NCI-H69 (cell line): ENCODE results near the gene OSBPL3.

Experiments used
- DNase-seq: peaks from one replicate; lab custom pipeline; 2025; lab: John Stamatoyannopoulos, UW

Gene OSBPL3

GRCh38 chr7:24862461-24862860, 117.5 kb downstream of the OSBPL3 start:
- DNase-seq, result no peak

GRCh38 chr7:24861336-24861735, 118.6 kb downstream of the OSBPL3 start:
- DNase-seq, result no peak

GRCh38 chr7:24860611-24861010, 119.4 kb downstream of the OSBPL3 start:
- DNase-seq, result no peak

DNA sequence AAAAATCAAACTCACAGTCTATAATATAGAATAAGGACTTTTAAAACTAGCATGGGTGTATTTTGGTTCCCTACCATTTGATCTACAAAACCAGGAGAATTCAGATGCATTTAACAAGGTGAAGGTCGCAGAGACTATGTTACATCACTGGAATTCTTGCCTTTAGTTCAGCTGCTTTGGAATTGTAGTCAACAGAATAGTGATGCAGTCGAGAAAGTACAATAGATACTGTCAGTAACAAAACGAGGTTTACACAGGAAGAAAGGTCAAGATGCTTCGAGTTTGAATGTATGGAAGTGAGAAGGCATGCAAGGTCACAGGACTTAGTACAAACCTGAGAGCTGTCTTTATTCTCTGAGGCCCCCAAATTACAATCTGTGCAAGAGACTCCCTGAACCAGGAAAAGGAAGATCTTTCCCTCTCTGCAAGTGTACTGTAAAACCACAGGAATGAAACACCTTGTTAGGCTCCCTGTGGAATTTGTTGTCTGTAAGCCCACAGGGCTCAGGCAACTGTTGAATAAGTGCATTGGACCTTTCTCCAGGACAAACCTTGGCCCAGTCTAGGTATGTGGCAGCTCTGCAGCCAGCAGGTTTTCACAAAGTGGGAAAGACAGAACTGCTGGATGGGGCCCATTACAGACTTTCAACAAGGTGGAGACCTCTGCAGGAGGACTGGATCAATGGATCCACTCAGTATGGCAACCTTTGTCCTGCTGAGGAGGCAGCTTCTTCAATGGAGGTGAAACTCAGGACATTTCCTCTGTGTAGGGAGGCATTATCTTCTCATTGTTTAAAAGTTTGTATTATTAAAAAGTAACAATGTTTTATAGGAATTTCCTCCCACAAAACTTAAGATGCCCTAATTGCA, 121.6 kb downstream of the OSBPL3 start:
- DNase-seq, result no peak

GRCh38 chr7:24857623-24858022, 122.4 kb downstream of the OSBPL3 start:
- DNase-seq, result no peak

DNA sequence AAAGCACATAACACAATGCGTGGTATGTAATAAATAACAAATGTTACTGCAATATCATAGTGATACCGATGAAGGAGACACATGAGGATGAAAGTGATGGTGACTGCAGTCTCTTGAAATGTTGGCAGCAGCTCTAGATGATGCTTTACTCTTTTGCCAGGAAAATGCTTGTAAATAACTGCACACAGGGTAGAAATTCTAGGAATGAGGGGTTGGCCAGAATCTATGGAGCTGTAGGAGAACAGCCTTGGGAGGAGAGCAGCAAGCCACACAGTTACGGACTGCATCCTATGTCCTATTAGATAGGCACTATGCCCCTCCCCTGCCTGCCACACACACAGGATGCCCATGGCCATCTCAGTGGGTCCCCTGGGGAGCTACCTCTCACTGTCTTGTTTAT, 125.1 kb downstream of the OSBPL3 start:
- no peak for DNase-seq

GRCh38 chr7:24851786-24852185, 128.2 kb downstream of the OSBPL3 start:
- peak; percentile 9 for DNase-seq

DNA sequence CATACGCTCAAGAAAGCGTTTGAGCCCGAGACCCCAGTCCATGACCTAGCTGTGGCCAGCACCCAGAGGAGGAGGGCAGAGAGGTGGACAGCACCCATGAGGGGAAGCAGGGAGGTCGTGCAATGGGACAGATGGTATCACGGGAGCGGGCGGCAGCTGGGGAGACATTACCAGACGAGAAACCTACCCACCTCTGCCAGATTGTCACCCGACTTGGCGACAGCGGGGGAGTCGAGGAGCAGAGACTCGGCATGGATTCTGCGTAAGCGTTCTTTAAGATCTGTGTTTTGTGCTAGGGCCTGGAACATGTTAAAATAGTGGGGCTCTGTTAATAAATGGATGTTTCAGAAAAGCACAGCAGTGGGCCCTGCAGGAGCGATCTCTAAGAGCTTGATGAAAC, 131.1 kb downstream of the OSBPL3 start:
- no peak for DNase-seq

- DNase-seq, result no peak
These were observed 132.2 kb downstream of the OSBPL3 start for GRCh38 chr7:24847754-24848153.

DNA sequence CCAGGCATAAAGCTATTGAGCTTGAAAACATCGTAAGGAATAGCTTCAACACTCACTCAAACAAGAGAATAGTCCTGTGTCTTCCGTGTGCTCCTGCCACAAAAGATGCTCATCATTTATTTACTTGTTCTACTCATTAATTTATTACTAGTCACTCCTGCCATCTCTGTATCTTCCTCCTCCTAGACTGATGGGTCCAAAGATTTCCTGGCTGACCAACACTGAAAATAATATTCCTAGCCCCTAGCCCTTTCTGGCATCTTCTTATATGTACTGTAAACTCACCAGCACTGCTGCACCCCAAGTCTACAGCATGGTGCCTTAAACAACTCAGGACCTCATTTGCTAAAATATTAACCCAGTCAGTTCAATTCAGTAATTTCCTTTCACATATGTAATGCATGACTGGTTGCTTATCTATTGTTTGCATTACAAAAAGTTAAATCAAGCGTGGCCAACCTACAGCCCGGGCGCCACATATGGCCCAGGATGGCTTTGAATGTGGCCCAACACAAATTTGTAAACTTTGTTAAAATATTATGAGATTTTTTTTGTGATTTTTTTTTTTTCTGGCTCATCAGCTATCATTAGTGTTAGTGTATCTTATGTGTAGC, 136.1 kb downstream of the OSBPL3 start:
- no peak for DNase-seq

- no peak for DNase-seq
These were observed 137.3 kb downstream of the OSBPL3 start for GRCh38 chr7:24842449-24843241.

- DNase-seq, result no peak
These were observed 137.9 kb downstream of the OSBPL3 start for GRCh38 chr7:24842029-24842428.

DNA sequence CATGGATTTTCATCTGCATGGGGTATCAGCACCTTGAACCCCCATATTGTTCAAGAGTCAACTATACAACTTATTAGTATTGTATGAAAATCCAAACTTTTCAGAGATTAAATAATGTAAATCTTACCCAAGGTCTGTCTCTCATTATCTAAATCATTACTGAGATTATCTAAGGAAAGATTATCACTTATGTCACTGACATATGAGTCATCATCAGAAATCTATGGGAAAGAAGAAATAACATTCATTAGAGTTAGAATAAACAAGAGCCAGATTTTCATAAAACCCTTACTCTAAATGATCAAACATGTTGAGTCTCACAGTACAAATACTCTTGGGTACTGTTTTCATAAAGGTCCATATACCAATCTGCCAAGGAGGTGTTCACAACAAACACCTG, 139.4 kb downstream of the OSBPL3 start:
- no peak for DNase-seq

- DNase-seq, result no peak
These were observed 143.9 kb downstream of the OSBPL3 start for GRCh38 chr7:24836084-24836483.

GRCh38 chr7:24835643-24836042, 144.3 kb downstream of the OSBPL3 start:
- DNase-seq, result no peak

GRCh38 chr7:24834128-24834798, 145.7 kb downstream of the OSBPL3 start:
- DNase-seq, result no peak

DNA sequence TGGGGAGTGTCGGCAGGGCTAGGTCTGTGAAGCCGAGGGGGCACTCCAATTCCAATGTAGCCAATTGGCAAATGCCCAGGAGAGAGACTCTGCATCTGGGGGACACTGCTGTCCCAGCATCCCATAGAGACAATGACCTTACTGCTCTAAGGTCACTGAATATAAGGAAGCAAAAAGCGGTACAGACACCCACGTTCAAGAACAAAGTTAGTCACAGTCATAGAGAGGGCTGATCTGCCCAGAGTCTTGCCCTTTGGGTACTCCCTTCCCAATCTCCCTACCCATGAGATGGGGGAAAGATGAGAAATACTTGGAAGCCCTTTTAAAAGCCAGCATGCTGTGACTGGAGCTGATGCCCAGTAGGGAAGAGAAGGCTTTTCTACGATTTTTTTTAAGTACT, 146.4 kb downstream of the OSBPL3 start:
- DNase-seq, result no peak

GRCh38 chr7:24831240-24831639, 148.7 kb downstream of the OSBPL3 start:
- DNase-seq, result no peak

GRCh38 chr7:24830440-24831050, 149.4 kb downstream of the OSBPL3 start:
- peak; percentile 87 for DNase-seq

DNA sequence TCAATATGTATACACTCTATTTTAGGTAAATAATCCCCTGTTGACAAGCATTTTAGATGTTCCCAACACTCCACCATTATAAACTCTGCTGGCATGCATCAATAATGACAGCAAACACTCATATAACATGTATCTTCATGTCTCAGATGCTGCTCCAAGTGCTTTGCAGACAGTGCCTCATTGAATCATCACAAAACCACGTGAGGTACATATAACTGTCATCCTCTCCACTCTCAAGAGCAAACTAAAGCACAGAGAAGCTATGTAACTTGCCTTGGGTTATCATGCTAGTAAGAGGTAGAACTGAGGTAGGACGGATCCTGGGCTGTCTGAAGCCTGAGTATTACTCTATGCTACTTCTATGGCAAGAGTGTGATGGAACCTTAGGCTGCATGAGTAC, 150.2 kb downstream of the OSBPL3 start:
- peak; percentile 17 for DNase-seq

DNA sequence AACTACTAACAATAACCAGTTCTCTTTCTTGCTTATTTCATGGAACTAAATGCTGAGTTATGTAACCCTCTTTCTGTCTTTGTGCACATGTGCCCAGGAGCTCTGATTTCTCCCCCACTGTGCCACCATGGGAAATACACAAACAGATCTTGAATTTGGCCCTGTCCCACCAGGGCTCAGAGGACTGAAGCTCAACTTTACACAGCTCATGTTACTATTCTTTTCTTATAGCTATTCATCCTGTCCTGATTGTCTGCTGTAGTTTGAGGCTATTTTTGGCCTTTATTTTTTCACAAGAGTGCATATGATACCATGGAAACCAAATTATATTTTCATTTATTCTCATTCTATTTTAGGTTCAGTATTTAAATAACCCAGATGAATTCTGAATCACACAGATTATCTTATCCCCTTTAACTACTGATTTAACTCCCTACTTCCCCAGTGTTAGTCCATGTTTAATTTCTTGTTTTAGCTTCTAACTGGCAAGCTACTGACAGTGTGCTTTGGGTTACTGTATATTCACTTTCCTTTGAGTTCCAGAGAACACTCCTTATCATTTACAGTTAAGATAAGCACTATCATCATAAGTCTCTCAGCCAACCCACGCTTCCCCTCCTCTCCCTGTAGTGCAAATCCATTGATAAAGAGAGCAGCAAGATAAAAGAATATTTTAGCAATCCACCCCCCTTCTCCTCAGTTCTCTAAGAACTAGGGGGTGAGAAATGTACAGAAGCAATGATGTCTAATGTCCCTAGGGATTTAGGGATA, 150.9 kb downstream of the OSBPL3 start:
- DNase-seq, result peak; percentile 35
